Frontal cortex (tissue), 4 donors: Measurements from ENCODE around the gene SLC17A4. TPM values are rescaled to one million over a fixed set of nuclear protein-coding genes. Genes with fewer than 3 reads are reported as not detected.

ENCODE experiments used
- DNase-seq, 2 donors: peaks; one replicate each; pipeline ENCODE4 v3.0.0; 2012; ENCODE audit warnings: low spot score in 2 of 2
- FAIRE-seq: peaks from 2 replicates; lab custom pipeline; 2012; peaks lifted over from hg19 to GRCh38; lab: Jason Lieb, UNC
- total RNA-seq: library from RNA; depleted of rRNA; stranded (reverse); fragments of >200 nt; gene quantifications from one replicate; pipeline ENCODE4 v1.2.3, GENCODE V29; 2014
- donor health status: control.
- donor health status: control.
- donor health status: control.

Gene SLC17A4
- total RNA-seq, 1 donor from 2014 or later: under 0.01 TPM

DNA sequence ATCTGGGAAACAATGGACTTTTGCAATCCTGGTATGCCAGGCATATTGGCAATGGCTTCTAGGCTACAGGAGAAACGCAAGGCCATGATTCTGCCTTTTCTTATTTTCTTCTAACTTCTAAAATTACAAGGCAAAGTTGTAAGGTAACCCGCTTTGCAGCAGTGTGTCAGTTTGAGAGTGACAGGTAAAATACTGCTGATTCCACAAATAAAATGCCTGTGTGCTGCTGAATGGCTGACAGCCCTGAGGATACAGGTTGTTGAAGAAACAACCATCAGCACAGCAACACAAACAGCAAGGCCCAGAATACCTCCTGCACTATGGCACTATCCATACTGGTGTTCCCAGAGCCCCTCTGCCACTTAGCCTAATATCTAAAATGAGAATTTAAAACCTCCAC, 40.2 kb downstream of the SLC17A4 start:
- FAIRE-seq (no peak), DNase-seq (no peak)

DNA sequence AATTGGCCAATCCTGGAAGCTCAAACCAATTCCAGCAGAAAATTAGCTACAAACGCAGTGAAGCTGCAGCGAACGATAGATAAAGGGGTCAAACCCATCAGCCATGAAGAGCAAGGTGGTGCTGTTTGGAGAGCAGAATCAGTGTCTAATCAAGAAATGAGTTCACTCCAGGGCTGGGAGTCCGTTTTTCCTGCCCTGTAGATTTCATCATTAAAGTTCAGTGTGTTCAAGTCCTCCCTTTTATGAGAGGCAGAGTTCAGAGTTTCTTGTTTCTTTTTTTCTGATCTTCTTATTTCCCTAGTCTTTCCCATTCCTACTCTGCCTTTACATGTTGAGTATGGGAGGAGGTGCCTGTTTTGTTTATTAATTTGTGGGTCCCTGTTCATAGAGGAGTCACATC, 46.9 kb downstream of the SLC17A4 start:
- FAIRE-seq (no peak), DNase-seq (no peak)

DNA sequence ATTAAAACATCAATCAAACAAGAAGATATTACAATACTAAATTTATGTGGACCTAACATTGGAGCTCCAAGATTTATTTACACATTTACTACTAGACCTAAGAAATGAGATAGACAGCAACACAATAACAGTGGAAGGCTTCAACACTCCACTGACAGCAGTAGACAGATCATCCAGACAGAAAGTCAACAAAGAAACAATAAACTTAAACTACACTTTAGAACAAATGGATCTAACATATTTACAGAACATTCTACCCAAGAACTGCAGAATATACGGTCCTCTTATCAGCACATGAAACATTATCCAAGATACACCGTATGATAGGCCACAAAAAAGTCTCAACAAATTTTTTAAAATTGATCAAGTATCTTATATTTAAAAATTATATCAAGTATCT, 50.3 kb downstream of the SLC17A4 start:
- DNase-seq (no peak), FAIRE-seq (no peak)

DNA sequence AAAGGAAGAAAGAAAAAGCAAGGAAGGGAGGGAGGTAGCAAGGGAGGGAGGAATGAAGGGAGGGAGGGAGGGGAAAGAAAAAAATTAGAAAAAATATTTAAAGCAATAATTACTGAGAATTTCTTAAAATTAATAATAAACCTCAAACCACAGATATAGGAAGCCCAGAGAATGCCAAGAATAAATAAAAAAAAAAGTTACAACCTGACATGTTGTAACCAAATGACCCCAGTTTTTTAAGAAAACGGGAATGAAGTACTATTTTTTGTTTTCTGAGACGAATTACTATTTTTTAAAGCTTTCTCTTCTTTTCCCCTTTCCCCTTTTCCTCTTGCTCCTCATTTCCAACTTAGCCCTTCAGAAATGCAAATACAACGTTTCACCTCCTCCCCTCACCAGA, 60.7 kb downstream of the SLC17A4 start:
- no peak for DNase-seq
- FAIRE-seq: no peak

DNA sequence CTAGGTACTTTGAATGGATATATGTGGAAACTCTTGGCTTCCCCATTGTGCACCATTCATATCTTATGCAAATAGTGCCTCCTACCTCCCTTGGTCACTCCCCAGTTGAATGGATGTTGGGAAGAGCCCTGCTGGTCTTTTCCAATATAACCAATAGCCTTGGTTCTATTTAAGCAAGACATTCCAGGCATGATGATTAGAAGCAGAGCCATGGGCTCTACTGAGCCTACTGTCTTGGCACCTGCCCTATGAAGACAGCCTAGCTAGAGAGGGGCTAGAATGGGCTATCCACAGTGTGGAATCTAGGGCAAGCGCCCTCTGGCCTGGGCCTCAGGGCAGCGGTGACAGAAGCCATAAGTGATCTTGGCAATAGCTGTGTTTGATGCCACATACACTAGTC, 61.7 kb downstream of the SLC17A4 start:
- no peak for FAIRE-seq
- no peak for DNase-seq

DNA sequence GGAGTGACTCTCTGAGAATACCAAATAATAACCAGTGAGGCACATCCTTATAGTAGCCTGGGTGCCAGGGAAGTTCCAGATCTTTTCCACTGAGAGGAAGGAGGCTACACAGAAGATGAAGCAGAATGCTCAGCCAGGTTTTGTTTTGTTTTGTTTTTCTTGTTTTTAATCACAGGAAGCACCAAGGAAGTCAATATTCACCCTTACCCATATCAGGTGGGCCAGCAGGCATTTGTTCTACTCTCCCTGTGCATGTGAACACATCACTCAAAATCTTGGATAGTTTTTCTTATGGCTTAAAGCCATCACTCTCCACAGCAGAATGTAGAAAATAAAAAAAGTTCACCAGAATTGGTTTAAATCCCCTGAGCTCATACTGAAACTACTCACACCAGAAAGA, 66.8 kb downstream of the SLC17A4 start:
- FAIRE-seq: no peak
- DNase-seq: no peak

DNA sequence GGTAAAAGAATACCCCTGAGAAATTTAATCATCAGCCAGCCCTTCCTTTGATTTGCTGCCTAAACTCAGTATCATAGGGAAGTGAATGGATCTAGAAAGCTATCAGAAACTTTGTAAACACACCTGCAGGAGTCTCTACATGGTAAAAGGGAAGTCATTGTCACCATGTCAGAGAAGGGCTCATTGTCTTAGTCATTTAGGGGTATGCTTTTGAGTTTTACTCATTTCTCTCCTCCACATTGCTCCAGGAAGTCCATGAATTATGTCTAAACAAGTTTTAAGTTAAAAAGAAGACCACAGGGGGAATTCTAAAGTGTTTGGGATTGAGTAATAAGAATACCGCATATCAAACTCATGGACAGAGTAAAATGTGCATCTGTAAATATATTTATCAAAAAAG, 74.8 kb downstream of the SLC17A4 start:
- FAIRE-seq (no peak), DNase-seq (no peak)

DNA sequence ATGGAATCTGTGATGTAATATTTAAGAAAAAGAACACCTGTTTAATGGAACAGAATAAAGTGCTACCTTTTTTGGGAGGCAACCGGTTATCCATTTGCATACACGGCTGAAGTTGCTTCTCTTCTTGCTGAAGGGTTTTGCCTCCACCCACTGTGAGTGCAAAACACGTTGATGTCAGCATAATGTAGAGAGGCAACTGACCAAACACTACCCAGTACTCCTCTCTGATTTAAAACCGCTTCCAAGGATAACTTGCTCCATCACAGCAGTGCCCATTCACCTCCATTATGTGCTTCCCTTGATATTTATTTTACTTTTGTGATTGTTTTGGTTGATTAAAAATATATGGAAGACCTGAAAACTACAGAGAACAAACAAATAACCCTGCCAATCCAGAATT, 75.9 kb downstream of the SLC17A4 start:
- FAIRE-seq (no peak), DNase-seq (no peak)

Other genes with a start within 250 kb of the SLC17A4 start
- gene SCGN, start 102.5 kb upstream of the SLC17A4 start, total RNA-seq: 30.2 TPM
- gene SLC17A1, start 77.3 kb downstream of the SLC17A4 start, total RNA-seq: not detected
- gene SLC17A3, start 119.5 kb downstream of the SLC17A4 start, total RNA-seq: not detected
- gene SLC17A2, start 175.9 kb downstream of the SLC17A4 start, total RNA-seq: not detected
- 0.41 TPM for gene TRIM38, start 208.1 kb downstream of the SLC17A4 start, total RNA-seq